Measurements from ENCODE around the gene CFAP53. TPM values are rescaled to one million over a fixed set of nuclear protein-coding genes. Genes with fewer than 3 reads are reported as not detected.

The CFAP53 gene
- total and polyA plus RNA-seq, 2 experiments from 2014 or later = 0.11 to 0.48 TPM

GRCh38 chr18:50181590-50181989 lies 84.7 kb downstream of the CFAP53 start:
- H3K27me3 ChIP-seq (replicated peaks; ENCODE audit: insufficient read depth) = peaks cover 5% of the 10 kb centered on the region; the same call in 1 of the 2 replicates
- in situ Hi-C loops (cut with MboI) = no loop called here
- no peak overlapping the region for H3K4me3 ChIP-seq
- no peaks in the 10 kb centered on the region for H3K4me1 ChIP-seq (ENCODE audit: insufficient read depth)
- DNase-seq = no peak
- no peaks in the 10 kb centered on the region for H3K9me2 ChIP-seq (ENCODE audit: insufficient read depth)
- H3K9ac ChIP-seq = no peak overlapping the region
- no peaks in the 10 kb centered on the region for H3K9me3 ChIP-seq (ENCODE audit: low read depth)
- TF ChIP-seq EZH2phosphoT487 (IDR thresholded peaks at IDR 0.05; ENCODE audit: insufficient read depth, low read depth) = no peak
- TF ChIP-seq EZH2 (IDR thresholded peaks at IDR 0.05; ENCODE audit: insufficient read depth, poor library complexity, severe bottlenecking) = no peak
- H2AFZ ChIP-seq = no peak overlapping the region
- H3K27ac ChIP-seq = no peak overlapping the region
- no peaks in the 10 kb centered on the region for H3F3A ChIP-seq (ENCODE audit: insufficient read depth)
- H4K20me1 ChIP-seq (ENCODE audit: insufficient read depth) = no peaks in the 10 kb centered on the region
- H3K36me3 ChIP-seq (ENCODE audit: low read depth) = no peaks in the 10 kb centered on the region
- H3K79me2 ChIP-seq (ENCODE audit: insufficient read depth) = no peaks in the 10 kb centered on the region
- H3K4me2 ChIP-seq (ENCODE audit: unreplicated experiment) = no peak overlapping the region
- WGBS, 2 experiments (ENCODE audit: low coverage in 1 of 2, low lambda C conversion rate in 2 of 2, missing lambda C conversion rate in 2 of 2) = 14 to 15% methylated on average over 2 of the region's 2 CpGs

GRCh38 chr18:50179465-50179864 lies 86.8 kb downstream of the CFAP53 start:
- no peak for TF ChIP-seq EZH2 (IDR thresholded peaks at IDR 0.05; ENCODE audit: insufficient read depth, poor library complexity, severe bottlenecking)
- no peak for TF ChIP-seq EZH2phosphoT487 (IDR thresholded peaks at IDR 0.05; ENCODE audit: insufficient read depth, low read depth)

DNA sequence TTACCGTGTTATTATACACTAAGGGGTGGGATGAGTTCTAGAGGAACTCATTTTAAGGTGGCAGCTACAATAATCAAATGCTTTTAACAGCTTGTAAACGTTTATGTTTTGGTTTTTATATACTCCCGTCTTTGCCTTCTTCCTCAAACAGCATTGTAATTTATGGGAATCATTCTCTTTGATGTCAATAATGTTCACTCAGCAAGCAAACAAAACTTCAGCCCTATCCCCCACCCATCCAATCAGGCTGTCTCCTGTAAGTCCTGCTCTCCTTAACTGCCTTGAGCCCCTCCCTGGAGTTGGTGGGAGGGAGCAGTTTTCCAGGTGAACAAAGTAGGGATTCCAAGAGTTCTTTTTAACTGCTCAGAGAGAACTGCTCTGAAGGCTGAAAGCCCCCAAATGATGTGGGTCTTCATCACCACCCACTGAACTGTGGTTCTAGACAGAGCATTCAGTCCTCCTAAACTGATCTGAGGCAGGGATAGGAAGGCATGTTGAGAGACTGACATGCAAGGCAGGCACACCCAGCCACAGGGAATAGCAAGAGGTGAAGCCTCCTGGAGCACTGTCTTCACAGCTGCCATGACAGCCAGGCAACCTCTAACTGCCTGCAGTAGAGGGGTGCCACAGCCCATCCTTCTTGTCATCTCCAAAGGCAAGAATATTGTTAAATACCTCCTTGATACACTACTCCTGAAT lies 88.9 kb downstream of the CFAP53 start:
- WGBS, 2 experiments (ENCODE audit: low coverage in 1 of 2, low lambda C conversion rate in 2 of 2, missing lambda C conversion rate in 2 of 2) = 6 to 10% methylated on average over 3 of the region's 3 CpGs
- in situ Hi-C loops (cut with MboI) = no loop called here

More at GRCh38 chr18:50179465-50179864, 86.8 kb downstream of the CFAP53 start:
- WGBS, 2 experiments (ENCODE audit: low coverage in 1 of 2, low lambda C conversion rate in 2 of 2, missing lambda C conversion rate in 2 of 2) = 30 to 36% methylated on average over 2 of the region's 2 CpGs
- H3K9ac ChIP-seq = no peak overlapping the region
- in situ Hi-C loops (cut with MboI) = no loop called here
- H3K4me1 ChIP-seq (ENCODE audit: insufficient read depth) = no peaks in the 10 kb centered on the region
- H3K4me3 ChIP-seq = no peak overlapping the region
- no peak overlapping the region for H3K27ac ChIP-seq
- no peaks in the 10 kb centered on the region for H3K9me3 ChIP-seq (ENCODE audit: low read depth)
- H3K27me3 ChIP-seq (replicated peaks; ENCODE audit: insufficient read depth) = peaks cover 7% of the 10 kb centered on the region; the same call in 1 of the 2 replicates
- no peak overlapping the region for H2AFZ ChIP-seq
- H3K36me3 ChIP-seq (ENCODE audit: low read depth) = no peaks in the 10 kb centered on the region
- H3F3A ChIP-seq (ENCODE audit: insufficient read depth) = no peaks in the 10 kb centered on the region
- H3K79me2 ChIP-seq (ENCODE audit: insufficient read depth) = no peaks in the 10 kb centered on the region
- no peak for DNase-seq
- no peaks in the 10 kb centered on the region for H3K9me2 ChIP-seq (ENCODE audit: insufficient read depth)
- H4K20me1 ChIP-seq (ENCODE audit: insufficient read depth) = no peaks in the 10 kb centered on the region
- H3K4me2 ChIP-seq (ENCODE audit: unreplicated experiment) = no peak overlapping the region

More for the DNA sequence above, 88.9 kb downstream of the CFAP53 start:
- no peaks in the 10 kb centered on the region for H3F3A ChIP-seq (ENCODE audit: insufficient read depth)
- no peak overlapping the region for H3K4me2 ChIP-seq (ENCODE audit: unreplicated experiment)
- DNase-seq = no peak
- H3K4me3 ChIP-seq = no peak overlapping the region
- no peaks in the 10 kb centered on the region for H3K4me1 ChIP-seq (ENCODE audit: insufficient read depth)
- H3K27ac ChIP-seq = no peak overlapping the region
- H3K9ac ChIP-seq = no peak overlapping the region
- no peaks in the 10 kb centered on the region for H3K9me3 ChIP-seq (ENCODE audit: low read depth)
- H4K20me1 ChIP-seq (ENCODE audit: insufficient read depth) = no peaks in the 10 kb centered on the region
- H3K9me2 ChIP-seq (ENCODE audit: insufficient read depth) = no peaks in the 10 kb centered on the region
- H3K79me2 ChIP-seq (ENCODE audit: insufficient read depth) = no peaks in the 10 kb centered on the region
- H2AFZ ChIP-seq = no peak overlapping the region
- H3K36me3 ChIP-seq (ENCODE audit: low read depth) = no peaks in the 10 kb centered on the region
- no peak for TF ChIP-seq EZH2 (IDR thresholded peaks at IDR 0.05; ENCODE audit: insufficient read depth, poor library complexity, severe bottlenecking)
- no peak for TF ChIP-seq EZH2phosphoT487 (IDR thresholded peaks at IDR 0.05; ENCODE audit: insufficient read depth, low read depth)
- peaks cover 7% of the 10 kb centered on the region; the same call in 1 of the 2 replicates for H3K27me3 ChIP-seq (replicated peaks; ENCODE audit: insufficient read depth)

Small RNA genes lying within 50 kb of the gene (small RNA-seq; reads per million reads assigned to genes)
- not detected for gene RN7SL310P (ENCODE audit: low read depth, low replicate concordance)

Other genes with a start within 250 kb of the CFAP53 start
- not detected in 2 replicates for gene MYO5B, start 71.3 kb downstream of the CFAP53 start, total RNA-seq (2014; rRNA removed; shearing (Covaris generic))
- 0.03 and 0.05 TPM in 2 replicates for gene MYO5B, start 71.3 kb downstream of the CFAP53 start, polyA plus RNA-seq (2016; fragmentation: Nextera tagmentation; extraction: Ambion mirVana)
- gene MBD1, start 15.0 kb upstream of the CFAP53 start, total RNA-seq (2014; rRNA removed; shearing (Covaris generic)) = 60.7 and 68.0 TPM in 2 replicates
- 33.1 and 36.2 TPM in 2 replicates for gene MBD1, start 15.0 kb upstream of the CFAP53 start, polyA plus RNA-seq (2016; fragmentation: Nextera tagmentation; extraction: Ambion mirVana)
- 37.9 and 51.2 TPM in 2 replicates for gene CXXC1, start 21.2 kb upstream of the CFAP53 start, total RNA-seq (2014; rRNA removed; shearing (Covaris generic))
- 38.2 and 39.2 TPM in 2 replicates for gene CXXC1, start 21.2 kb upstream of the CFAP53 start, polyA plus RNA-seq (2016; fragmentation: Nextera tagmentation; extraction: Ambion mirVana)
- gene SKA1, start 108.6 kb upstream of the CFAP53 start, total RNA-seq (2014; rRNA removed; shearing (Covaris generic)) = 5.6 and 8.8 TPM in 2 replicates
- 6.6 and 9.4 TPM in 2 replicates for gene SKA1, start 108.6 kb upstream of the CFAP53 start, polyA plus RNA-seq (2016; fragmentation: Nextera tagmentation; extraction: Ambion mirVana)

Data from GM23248 (cell line).